Smooth muscle cell (in vitro differentiated cells): ENCODE data around the gene FLNB. TPM values are rescaled to one million over a fixed set of nuclear protein-coding genes. Genes with fewer than 3 reads are reported as not detected.

Experiments used
- DNase-seq: peaks from one replicate; lab custom pipeline; 2025; ENCODE audit not compliant: unreplicated experiment; lab: John Stamatoyannopoulos, UW
- H2AFZ ChIP-seq: fragments of 200-600 bp; sonication (generic); 2 replicates; pipeline ENCODE4 v1.6.0; 2016; ENCODE audit warnings: antibody characterized with exemption, low read depth, mild to moderate bottlenecking
- H3F3A ChIP-seq: fragments of 200-600 bp; sonication (generic); 2 replicates; pipeline ENCODE4 v1.6.0; 2017; ENCODE audit warnings: antibody characterized with exemption, low read depth
- H3K27ac ChIP-seq: fragments of 200-600 bp; sonication (generic); 2 replicates; pipeline ENCODE4 v1.5.1; 2016; ENCODE audit warnings: low read depth, mild to moderate bottlenecking
- H3K27me3 ChIP-seq: fragments of 200-600 bp; sonication (generic); 2 replicates; pipeline ENCODE4 v1.6.1; 2016; ENCODE audit warnings: low read depth, mild to moderate bottlenecking
- H3K36me3 ChIP-seq: fragments of 200-600 bp; sonication (generic); 2 replicates; pipeline ENCODE4 v1.5.1; 2016; ENCODE audit warnings: low read depth
- H3K4me1 ChIP-seq: fragments of 200-600 bp; sonication (generic); 2 replicates; pipeline ENCODE4 v1.5.1; 2016; ENCODE audit warnings: low read depth
- H3K4me2 ChIP-seq: fragments of 200-600 bp; sonication (generic); 2 replicates; pipeline ENCODE4 v1.6.0; 2016; ENCODE audit warnings: mild to moderate bottlenecking
- H3K4me3 ChIP-seq: fragments of 200-600 bp; sonication (generic); 2 replicates; pipeline ENCODE4 v1.5.1; 2016; ENCODE audit warnings: mild to moderate bottlenecking
- H3K79me2 ChIP-seq: fragments of 200-600 bp; sonication (generic); 2 replicates; pipeline ENCODE4 v1.6.0; 2016; ENCODE audit warnings: low read depth, mild to moderate bottlenecking
- H3K9ac ChIP-seq: fragments of 200-600 bp; sonication (generic); 2 replicates; pipeline ENCODE4 v1.6.0; 2016; ENCODE audit warnings: low read depth
- H3K9me3 ChIP-seq: fragments of 200-600 bp; sonication (generic); replicated peaks from 2 replicates; pipeline ENCODE4 v1.5.1; 2016; ENCODE audit warnings: low read depth
- H4K20me1 ChIP-seq: fragments of 200-600 bp; sonication (generic); 2 replicates; pipeline ENCODE4 v1.6.0; 2016; ENCODE audit warnings: low read depth
- WGBS: methylation state at CpG from one replicate; pipeline ENCODE4 v1.1.7; 2016; ENCODE audit warnings: low lambda C conversion rate; 5-methylcytosine and 5-hydroxymethylcytosine counted together
- polyA plus RNA-seq: library from polyadenylated mRNA; unstranded; fragments of >200 nt; fragmentation: Nextera tagmentation; extraction: Ambion mirVana; gene quantifications from 2 replicates; pipeline ENCODE4 v1.2.1, GENCODE V29; 2016
- total RNA-seq: library from RNA; depleted of rRNA; stranded (reverse); fragments of >200 nt; gene quantifications from 2 replicates; pipeline ENCODE4 v1.2.3, GENCODE V29; 2014
- TF ChIP-seq, protein P1 (sequence below): fragments of 200-600 bp; sonication (generic); IDR thresholded peaks from 2 replicates; pipeline ENCODE4 v1.5.1; 2017; ENCODE audit warnings: borderline replicate concordance, mild to moderate bottlenecking, antibody characterized with exemption; ENCODE audit not compliant: insufficient read depth, poor library complexity, severe bottlenecking

FLNB gene
- total and polyA plus RNA-seq, 2 experiments from 2014 or later, result 52.7 to 145 TPM

DNA sequence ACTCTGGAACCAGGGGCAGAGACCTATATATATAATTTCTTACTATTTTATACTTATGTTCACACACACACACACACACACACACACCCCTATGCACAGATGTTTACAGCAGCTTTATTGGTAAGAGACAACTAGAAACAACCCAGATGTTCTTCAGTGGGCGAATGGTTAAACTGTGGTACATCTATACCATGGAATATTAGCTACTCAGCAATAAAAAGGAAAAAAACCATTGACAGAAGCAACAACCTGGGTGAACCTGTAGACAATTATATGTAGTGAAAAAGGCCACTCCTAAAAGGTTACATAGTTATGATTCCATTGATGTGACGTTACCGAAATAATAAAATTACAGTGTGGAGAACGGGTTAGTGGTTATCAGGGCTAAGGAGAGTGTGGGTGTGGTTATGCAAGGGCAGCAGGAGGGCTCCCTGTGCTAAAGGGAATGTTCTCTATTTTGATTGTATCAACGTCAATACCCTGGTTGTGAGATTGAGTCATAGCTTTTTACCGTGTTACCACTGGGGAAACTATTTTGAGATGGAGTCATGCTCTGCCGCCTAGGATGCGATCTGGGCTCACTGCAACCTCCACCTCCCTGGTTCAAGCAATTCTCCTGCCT, 85.5 kb downstream of the FLNB start:
- H3K79me2 ChIP-seq, result peaks cover 77% of the 10 kb centered on the region
- H3K4me3 ChIP-seq, result no peak overlapping the region
- no peaks in the 10 kb centered on the region for H3F3A ChIP-seq
- no peak overlapping the region for H3K4me2 ChIP-seq
- H3K9ac ChIP-seq, result no peak overlapping the region
- H3K27me3 ChIP-seq, result no peaks in the 10 kb centered on the region
- H3K4me1 ChIP-seq, result no peaks in the 10 kb centered on the region
- H2AFZ ChIP-seq, result no peak overlapping the region
- H3K36me3 ChIP-seq, result peaks cover 11% of the 10 kb centered on the region
- H3K27ac ChIP-seq, result peak overlapping the region; percentile 47
- H3K9me3 ChIP-seq, result no peaks in the 10 kb centered on the region
- WGBS, result 64% methylated on average over 8 of the region's 8 CpGs
- no peak for DNase-seq
- peaks cover 63% of the 10 kb centered on the region for H4K20me1 ChIP-seq
- TF ChIP-seq, protein P1, sequence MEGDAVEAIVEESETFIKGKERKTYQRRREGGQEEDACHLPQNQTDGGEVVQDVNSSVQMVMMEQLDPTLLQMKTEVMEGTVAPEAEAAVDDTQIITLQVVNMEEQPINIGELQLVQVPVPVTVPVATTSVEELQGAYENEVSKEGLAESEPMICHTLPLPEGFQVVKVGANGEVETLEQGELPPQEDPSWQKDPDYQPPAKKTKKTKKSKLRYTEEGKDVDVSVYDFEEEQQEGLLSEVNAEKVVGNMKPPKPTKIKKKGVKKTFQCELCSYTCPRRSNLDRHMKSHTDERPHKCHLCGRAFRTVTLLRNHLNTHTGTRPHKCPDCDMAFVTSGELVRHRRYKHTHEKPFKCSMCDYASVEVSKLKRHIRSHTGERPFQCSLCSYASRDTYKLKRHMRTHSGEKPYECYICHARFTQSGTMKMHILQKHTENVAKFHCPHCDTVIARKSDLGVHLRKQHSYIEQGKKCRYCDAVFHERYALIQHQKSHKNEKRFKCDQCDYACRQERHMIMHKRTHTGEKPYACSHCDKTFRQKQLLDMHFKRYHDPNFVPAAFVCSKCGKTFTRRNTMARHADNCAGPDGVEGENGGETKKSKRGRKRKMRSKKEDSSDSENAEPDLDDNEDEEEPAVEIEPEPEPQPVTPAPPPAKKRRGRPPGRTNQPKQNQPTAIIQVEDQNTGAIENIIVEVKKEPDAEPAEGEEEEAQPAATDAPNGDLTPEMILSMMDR, result no peak

- peaks cover 67% of the 10 kb centered on the region for H3K79me2 ChIP-seq
- DNase-seq, result no peak
- H3K4me1 ChIP-seq, result no peaks in the 10 kb centered on the region
- H3K4me3 ChIP-seq, result no peak overlapping the region
- no peaks in the 10 kb centered on the region for H3F3A ChIP-seq
- TF ChIP-seq, protein P1, result no peak
- H4K20me1 ChIP-seq, result peaks cover 65% of the 10 kb centered on the region
- peak overlapping the region; percentile 47 for H3K27ac ChIP-seq
- H3K4me2 ChIP-seq, result no peak overlapping the region
- 96% methylated on average over 8 of the region's 8 CpGs for whole genome bisulfite sequencing
- H3K9ac ChIP-seq, result no peak overlapping the region
- H3K27me3 ChIP-seq, result no peaks in the 10 kb centered on the region
- no peak overlapping the region for H2AFZ ChIP-seq
- H3K36me3 ChIP-seq, result peaks cover 11% of the 10 kb centered on the region
- H3K9me3 ChIP-seq, result no peaks in the 10 kb centered on the region
These were observed 86.4 kb downstream of the FLNB start for GRCh38 chr3:58094657-58095056.

DNA sequence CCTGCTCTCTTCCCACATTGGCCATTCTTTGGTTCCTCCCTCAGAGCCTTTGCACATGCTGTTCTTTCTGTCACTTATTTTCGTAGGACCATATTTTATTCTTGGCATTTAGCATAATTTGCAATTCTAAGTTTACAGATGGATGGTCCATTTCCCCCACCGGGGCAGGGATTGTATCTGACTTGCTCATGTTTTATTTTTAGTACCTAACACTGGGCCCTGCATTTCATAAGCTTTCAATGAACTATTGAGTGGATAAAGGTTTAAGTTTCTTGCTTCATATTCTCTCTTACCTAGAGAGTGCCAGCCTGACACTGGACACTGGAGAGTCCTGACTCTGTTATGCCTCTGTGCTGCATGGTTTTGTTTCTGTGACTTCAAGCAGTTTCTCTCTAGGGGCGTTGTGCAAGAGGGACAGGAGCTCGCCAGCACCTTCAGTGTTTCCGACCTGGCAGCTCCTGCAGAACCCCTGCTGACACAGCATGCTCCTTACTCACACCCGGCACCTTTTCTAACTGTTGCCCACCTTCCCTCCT, 87.4 kb downstream of the FLNB start:
- no peaks in the 10 kb centered on the region for H3K9me3 ChIP-seq
- H4K20me1 ChIP-seq, result peaks cover 55% of the 10 kb centered on the region
- no peak for DNase-seq
- TF ChIP-seq, protein P1, result no peak
- no peak overlapping the region for H3K27ac ChIP-seq
- no peak overlapping the region for H3K4me2 ChIP-seq
- H3K4me1 ChIP-seq, result no peaks in the 10 kb centered on the region
- no peaks in the 10 kb centered on the region for H3F3A ChIP-seq
- H3K36me3 ChIP-seq, result peaks cover 11% of the 10 kb centered on the region
- H3K27me3 ChIP-seq, result no peaks in the 10 kb centered on the region
- peaks cover 57% of the 10 kb centered on the region for H3K79me2 ChIP-seq
- no peak overlapping the region for H2AFZ ChIP-seq
- no peak overlapping the region for H3K4me3 ChIP-seq
- H3K9ac ChIP-seq, result no peak overlapping the region
- 93% methylated on average over 6 of the region's 6 CpGs for WGBS

DNA sequence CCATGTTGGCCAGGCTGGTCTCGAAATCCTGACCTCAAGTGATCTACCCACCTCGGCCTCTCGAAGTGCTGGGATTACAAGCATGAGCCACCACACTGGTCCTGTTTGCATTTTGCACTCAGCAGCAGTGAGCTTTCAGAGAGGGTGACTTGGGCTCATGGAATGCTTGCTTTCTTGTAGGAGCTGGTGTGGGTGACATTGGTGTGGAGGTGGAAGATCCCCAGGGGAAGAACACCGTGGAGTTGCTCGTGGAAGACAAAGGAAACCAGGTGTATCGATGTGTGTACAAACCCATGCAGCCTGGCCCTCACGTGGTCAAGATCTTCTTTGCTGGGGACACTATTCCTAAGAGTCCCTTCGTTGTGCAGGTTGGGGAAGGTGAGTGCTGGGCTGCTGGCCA, 90.3 kb downstream of the FLNB start:
- peaks cover 34% of the 10 kb centered on the region for H3K79me2 ChIP-seq
- no peak overlapping the region for H3K4me3 ChIP-seq
- no peak overlapping the region for H3K9ac ChIP-seq
- peaks cover 17% of the 10 kb centered on the region for H3K36me3 ChIP-seq
- no peaks in the 10 kb centered on the region for H3K9me3 ChIP-seq
- WGBS, result 89% methylated on average over 8 of the region's 8 CpGs
- H3K27me3 ChIP-seq, result no peaks in the 10 kb centered on the region
- H3K27ac ChIP-seq, result no peak overlapping the region
- no peak for DNase-seq
- H3F3A ChIP-seq, result no peaks in the 10 kb centered on the region
- TF ChIP-seq, protein P1, result no peak
- H3K4me1 ChIP-seq, result no peaks in the 10 kb centered on the region
- H3K4me2 ChIP-seq, result no peak overlapping the region
- peaks cover 35% of the 10 kb centered on the region for H4K20me1 ChIP-seq
- H2AFZ ChIP-seq, result no peak overlapping the region
